GM23248 (cell line): ENCODE results near the gene STK4. TPM values are rescaled to one million over a fixed set of nuclear protein-coding genes. Genes with fewer than 3 reads are reported as not detected.

Source experiments
- DNase-seq: peaks from one replicate; pipeline ENCODE4 v3.0.0-alpha.2; 2015
- H2AFZ ChIP-seq: fragments of 200-600 bp; sonication (generic); 2 replicates; pipeline ENCODE4 v1.6.1; 2016; ENCODE audit warnings: antibody characterized with exemption
- H3F3A ChIP-seq: fragments of 200-600 bp; sonication (generic); 2 replicates; pipeline ENCODE4 v1.6.1; 2016; ENCODE audit warnings: mild to moderate bottlenecking, antibody characterized with exemption, mixed run types; ENCODE audit not compliant: insufficient read depth
- H3K27ac ChIP-seq: fragments of 200-600 bp; sonication (generic); 2 replicates; pipeline ENCODE4 v1.5.1; 2016; ENCODE audit warnings: mild to moderate bottlenecking
- H3K27me3 ChIP-seq: fragments of 200-600 bp; sonication (generic); replicated peaks from 2 replicates; pipeline ENCODE4 v1.6.1; 2016; ENCODE audit warnings: mild to moderate bottlenecking; ENCODE audit not compliant: insufficient read depth
- H3K36me3 ChIP-seq: fragments of 200-600 bp; sonication (generic); 2 replicates; pipeline ENCODE4 v1.6.1; 2016; ENCODE audit warnings: low read depth, mild to moderate bottlenecking
- H3K4me1 ChIP-seq: fragments of 200-600 bp; sonication (generic); 2 replicates; pipeline ENCODE4 v1.6.1; 2016; ENCODE audit warnings: mild to moderate bottlenecking; ENCODE audit not compliant: insufficient read depth
- H3K4me2 ChIP-seq: fragments of 200-600 bp; sonication (generic); one replicate; pipeline ENCODE4 v1.6.1; 2016; ENCODE audit warnings: mild to moderate bottlenecking; ENCODE audit not compliant: unreplicated experiment
- H3K4me3 ChIP-seq: fragments of 200-600 bp; sonication (generic); 2 replicates; pipeline ENCODE4 v1.5.1; 2016; ENCODE audit warnings: mild to moderate bottlenecking
- H3K79me2 ChIP-seq: fragments of 200-600 bp; sonication (generic); 2 replicates; pipeline ENCODE4 v1.6.1; 2016; ENCODE audit warnings: mild to moderate bottlenecking; ENCODE audit not compliant: insufficient read depth
- H3K9ac ChIP-seq: fragments of 200-600 bp; sonication (generic); 2 replicates; pipeline ENCODE4 v1.6.1; 2016; ENCODE audit warnings: mild to moderate bottlenecking
- H3K9me2 ChIP-seq: fragments of 200-600 bp; sonication (generic); 2 replicates; pipeline ENCODE4 v1.6.1; 2016; ENCODE audit warnings: mixed run types, mild to moderate bottlenecking, moderate library complexity; ENCODE audit not compliant: insufficient read depth
- H3K9me3 ChIP-seq: fragments of 200-600 bp; sonication (generic); one replicate; pipeline ENCODE4 v1.6.1; 2017; ENCODE audit warnings: low read depth
- H4K20me1 ChIP-seq: fragments of 200-600 bp; sonication (generic); 2 replicates; pipeline ENCODE4 v1.6.0; 2016; ENCODE audit not compliant: insufficient read depth
- EZH2 ChIP-seq: fragments of 200-600 bp; sonication (generic); IDR thresholded peaks from 2 replicates; pipeline ENCODE4 v1.6.1; 2018; ENCODE audit warnings: antibody characterized with exemption, mild to moderate bottlenecking; ENCODE audit not compliant: insufficient read depth, poor library complexity, severe bottlenecking
- EZH2phosphoT487 ChIP-seq: fragments of 200-600 bp; sonication (generic); IDR thresholded peaks from 2 replicates; pipeline ENCODE4 v1.6.1; 2018; ENCODE audit warnings: antibody characterized with exemption, moderate library complexity, mild to moderate bottlenecking, low read depth; ENCODE audit not compliant: insufficient read depth
- WGBS, 2 experiments: methylation state at CpG; one replicate each; pipeline ENCODE4 v1.1.6; 2015 to 2017; ENCODE audit warnings: low lambda C conversion rate in 2 of 2, low coverage in 1 of 2; ENCODE audit errors: missing lambda C conversion rate in 2 of 2; 5-methylcytosine and 5-hydroxymethylcytosine counted together
- in situ Hi-C: fragments of 300-500 bp; cut with MboI; formaldehyde crosslinking; loops from 2 replicates; pipeline ENCODE4 v1.15.0; 2020
- polyA plus RNA-seq: library from polyadenylated mRNA; unstranded; fragments of >200 nt; fragmentation: Nextera tagmentation; extraction: Ambion mirVana; gene quantifications from 2 replicates; pipeline ENCODE4 v1.2.1, GENCODE V29; 2016
- total RNA-seq: library from RNA; depleted of rRNA; stranded (reverse); fragments of >200 nt; shearing (Covaris generic); gene quantifications from 2 replicates; pipeline ENCODE4 v1.2.3, GENCODE V29; 2014

STK4 gene
- total and polyA plus RNA-seq, 2 experiments from 2014 or later, result 21.9 to 33.4 TPM

- Histone ChIP-seq H3K27me3 (no peaks in the 10 kb centered on the region), H3K9ac (no peak overlapping the region), H3K9me2 (no peaks in the 10 kb centered on the region), H2AFZ (no peak overlapping the region), H3K9me3 (no peaks in the 10 kb centered on the region), H3K27ac (peak overlapping the region; percentile 11; the same call in 1 of the 2 replicates), H4K20me1 (no peaks in the 10 kb centered on the region), H3K4me2 (peak overlapping the region; percentile 12), H3K4me3 (no peak overlapping the region), H3K36me3 (0 out of 2 replicates have a peak, but pooled peaks cover 3% of the 10 kb centered on the region), H3K4me1 (peaks cover 70% of the 10 kb centered on the region), H3K79me2 (peaks cover 43% of the 10 kb centered on the region), H3F3A (peaks cover 63% of the 10 kb centered on the region)
- 94 to 100% methylated on average over 1 of the region's 1 CpG for WGBS, 2 experiments
- TF ChIP-seq EZH2phosphoT487, result no peak
- TF ChIP-seq EZH2, result no peak
- DNase-seq, result peak; percentile 28
- in situ Hi-C loops, result loop anchor here (25.0 kb wide), 2 partner anchors 248 to 398 kb away; no protein-coding TSS in a partner anchor
Measured at GRCh38 chr20:45039475-45039820, 73.1 kb downstream of the STK4 start.

GRCh38 chr20:45041464-45042337, 75.4 kb downstream of the STK4 start:
- in situ Hi-C loops, result loop anchor here (10.0 to 25.0 kb wide), 3 partner anchors 53 to 396 kb away; no protein-coding TSS in a partner anchor

GRCh38 chr20:45042978-45043377, 76.7 kb downstream of the STK4 start:
- Histone ChIP-seq H3K9me3 (no peaks in the 10 kb centered on the region), H3K9me2 (no peaks in the 10 kb centered on the region), H3K36me3 (0 out of 2 replicates have a peak, but pooled peaks cover 3% of the 10 kb centered on the region), H3F3A (peaks cover 42% of the 10 kb centered on the region), H2AFZ (no peak overlapping the region), H3K27ac (no peak overlapping the region), H3K9ac (no peak overlapping the region), H3K4me3 (no peak overlapping the region), H3K4me2 (no peak overlapping the region), H4K20me1 (no peaks in the 10 kb centered on the region), H3K79me2 (peaks cover 37% of the 10 kb centered on the region), H3K27me3 (no peaks in the 10 kb centered on the region), H3K4me1 (peaks cover 67% of the 10 kb centered on the region)
- 100% methylated on average over 1 of the region's 1 CpG for WGBS, 2 experiments
- in situ Hi-C loops, result loop anchor here (10.0 to 25.0 kb wide), 3 partner anchors 52 to 394 kb away; no protein-coding TSS in a partner anchor
- no peak for DNase-seq
- TF ChIP-seq EZH2phosphoT487 (no peak), EZH2 (no peak)

More at GRCh38 chr20:45041464-45042337, 75.4 kb downstream of the STK4 start:
- Histone ChIP-seq H3K9me3 (no peaks in the 10 kb centered on the region), H3K27ac (peak overlapping the region; percentile 58), H3K9me2 (no peaks in the 10 kb centered on the region), H3K4me3 (peak overlapping the region; percentile 15; the same call in 1 of the 2 replicates), H3K4me2 (peak overlapping the region; percentile 58), H3K36me3 (0 out of 2 replicates have a peak, but pooled peaks cover 3% of the 10 kb centered on the region), H3K4me1 (peaks cover 70% of the 10 kb centered on the region), H4K20me1 (no peaks in the 10 kb centered on the region), H3F3A (peaks cover 49% of the 10 kb centered on the region), H2AFZ (no peak overlapping the region), H3K79me2 (peaks cover 30% of the 10 kb centered on the region), H3K9ac (peak overlapping the region; percentile 40), H3K27me3 (no peaks in the 10 kb centered on the region)
- DNase-seq, result peak; percentile 82
- no peak for TF ChIP-seq EZH2
- no peak for TF ChIP-seq EZH2phosphoT487
- WGBS, 2 experiments, result 31 to 32% methylated on average over 5 of the region's 5 CpGs

- Histone ChIP-seq H3K9me3 (no peaks in the 10 kb centered on the region), H3K4me2 (peak overlapping the region; percentile 36), H3K9me2 (no peaks in the 10 kb centered on the region), H3K36me3 (0 out of 2 replicates have a peak, but pooled peaks cover 3% of the 10 kb centered on the region), H3K9ac (peak overlapping the region; percentile 44), H3K27ac (0 out of 2 replicates have a peak overlapping the region, but pooled peaks have one; percentile 2), H3K4me1 (peaks cover 58% of the 10 kb centered on the region), H2AFZ (0 out of 2 replicates have a peak overlapping the region, but pooled peaks have one; percentile 32), H3K79me2 (peaks cover 37% of the 10 kb centered on the region), H4K20me1 (no peaks in the 10 kb centered on the region), H3K27me3 (no peaks in the 10 kb centered on the region), H3F3A (peaks cover 37% of the 10 kb centered on the region), H3K4me3 (no peak overlapping the region)
- in situ Hi-C loops, result loop anchor here (10.0 to 25.0 kb wide), 3 partner anchors 51 to 393 kb away; no protein-coding TSS in a partner anchor
- TF ChIP-seq EZH2 (no peak), EZH2phosphoT487 (no peak)
- peak; percentile 90 for DNase-seq
- 15 to 17% methylated on average over 5 of the region's 5 CpGs for WGBS, 2 experiments
Measured at GRCh38 chr20:45044084-45044573, 77.8 kb downstream of the STK4 start.
